Rectal smooth muscle tissue (tissue), 1 donor: ENCODE measurements around the gene CIT.

Experiments used
- H3K27ac ChIP-seq: one replicate; pipeline ENCODE4 v1.7.0; 2013; ENCODE audit warnings: low read depth, low read length, inconsistent platforms
- H3K27me3 ChIP-seq: one replicate; pipeline ENCODE4 v1.7.0; 2013; ENCODE audit warnings: low read length; ENCODE audit not compliant: control insufficient read depth, insufficient read depth
- H3K36me3 ChIP-seq: one replicate; pipeline ENCODE4 v1.7.0; 2013; ENCODE audit warnings: low read length; ENCODE audit not compliant: control insufficient read depth, insufficient read depth
- H3K4me1 ChIP-seq: one replicate; pipeline ENCODE4 v1.7.0; 2013; ENCODE audit warnings: low read length; ENCODE audit not compliant: control insufficient read depth, insufficient read depth
- H3K4me3 ChIP-seq: one replicate; pipeline ENCODE4 v1.7.0; 2013; ENCODE audit warnings: low read length
- H3K9ac ChIP-seq: one replicate; pipeline ENCODE4 v1.7.0; 2013; ENCODE audit warnings: low read length

CIT gene

DNA sequence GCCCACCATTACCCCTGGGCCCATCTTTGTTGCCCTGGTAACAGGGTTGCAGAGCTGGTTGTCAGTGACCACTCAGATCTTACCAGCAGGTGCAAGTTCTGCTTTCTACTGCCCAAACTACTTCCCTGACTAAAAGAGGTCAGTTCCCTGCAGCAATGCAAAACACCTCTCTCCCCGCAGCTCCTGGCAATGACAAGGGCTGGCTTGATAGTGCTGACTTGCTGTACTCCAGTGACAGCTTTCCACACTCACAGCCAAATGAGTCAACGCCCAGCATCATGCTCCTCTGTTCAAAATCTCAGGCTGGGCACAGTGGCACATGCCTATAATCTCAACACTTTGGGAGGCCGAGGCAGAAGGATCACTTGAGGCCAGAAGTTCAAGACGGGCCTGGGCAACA is 90.6 kb downstream of the CIT start:
- Histone ChIP-seq H3K4me1 (no peaks in the 10 kb centered on the region), H3K9ac (no peak overlapping the region), H3K36me3 (no peaks in the 10 kb centered on the region), H3K4me3 (no peak overlapping the region), H3K27me3 (no peaks in the 10 kb centered on the region), H3K27ac (no peak overlapping the region)

DNA sequence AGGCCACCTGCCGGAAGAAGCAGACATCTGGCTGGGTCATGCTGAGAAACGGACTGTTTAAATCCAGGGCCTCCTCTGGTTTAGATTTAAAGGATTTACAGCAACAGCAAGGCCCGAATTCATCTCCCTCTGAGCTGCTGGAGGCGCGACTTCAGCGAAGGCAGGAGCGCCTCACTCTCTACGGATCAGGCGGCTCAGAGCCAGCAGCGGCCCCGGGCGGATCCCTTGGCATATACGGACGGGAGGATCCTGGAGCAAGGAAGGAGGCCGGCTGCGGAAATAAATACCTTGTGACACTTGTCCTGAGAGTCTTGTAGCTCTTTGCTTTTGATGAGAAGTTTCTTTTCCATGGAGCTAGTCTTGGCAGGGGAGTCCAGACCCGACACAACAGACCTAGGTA is 92.4 kb downstream of the CIT start:
- Histone ChIP-seq H3K27me3 (no peaks in the 10 kb centered on the region), H3K4me1 (no peaks in the 10 kb centered on the region), H3K36me3 (no peaks in the 10 kb centered on the region), H3K9ac (no peak overlapping the region), H3K27ac (no peak overlapping the region), H3K4me3 (no peak overlapping the region)

DNA sequence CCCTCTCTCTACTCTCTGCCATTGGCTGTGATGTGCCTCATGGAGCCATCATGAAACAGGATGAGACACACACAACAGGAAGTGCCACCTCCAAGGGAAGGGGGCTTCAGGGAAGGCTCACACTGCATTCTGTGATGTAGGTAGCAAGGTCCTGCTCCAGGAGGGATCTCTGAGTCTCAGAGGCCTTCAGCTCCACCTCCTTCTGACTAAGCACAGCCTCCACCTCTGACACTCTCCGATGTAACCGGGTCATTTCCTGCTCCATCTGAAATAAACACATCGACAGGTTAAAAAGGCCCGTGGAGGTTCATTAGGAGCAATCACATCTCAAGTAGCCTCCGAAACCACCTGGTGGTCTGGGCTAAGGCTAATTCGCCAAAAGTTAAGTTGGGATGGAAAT is 93.3 kb downstream of the CIT start:
- Histone ChIP-seq H3K27me3 (no peaks in the 10 kb centered on the region), H3K36me3 (no peaks in the 10 kb centered on the region), H3K4me1 (no peaks in the 10 kb centered on the region), H3K27ac (no peak overlapping the region), H3K4me3 (no peak overlapping the region), H3K9ac (no peak overlapping the region)

DNA sequence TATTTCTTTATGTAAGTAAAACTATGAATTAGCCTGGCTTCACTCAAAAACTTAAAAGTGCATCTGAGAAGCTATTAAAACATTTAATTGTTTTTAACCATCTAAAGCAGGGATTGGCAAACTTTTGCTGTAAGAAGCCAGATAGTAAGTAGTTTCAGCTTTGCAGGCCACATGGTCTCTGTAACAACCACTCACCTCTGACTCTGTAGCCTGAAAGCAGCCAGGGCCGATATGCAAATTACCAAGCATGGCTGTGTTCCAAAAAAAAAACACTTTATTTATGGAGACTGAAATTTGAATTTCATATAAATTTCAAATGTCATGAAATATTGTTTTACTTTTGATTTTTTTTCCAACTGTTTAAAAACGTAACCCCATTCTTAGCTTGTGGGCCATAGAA is 95.3 kb downstream of the CIT start:
- Histone ChIP-seq H3K4me1 (no peaks in the 10 kb centered on the region), H3K4me3 (no peak overlapping the region), H3K27me3 (no peaks in the 10 kb centered on the region), H3K9ac (no peak overlapping the region), H3K27ac (no peak overlapping the region), H3K36me3 (no peaks in the 10 kb centered on the region)

DNA sequence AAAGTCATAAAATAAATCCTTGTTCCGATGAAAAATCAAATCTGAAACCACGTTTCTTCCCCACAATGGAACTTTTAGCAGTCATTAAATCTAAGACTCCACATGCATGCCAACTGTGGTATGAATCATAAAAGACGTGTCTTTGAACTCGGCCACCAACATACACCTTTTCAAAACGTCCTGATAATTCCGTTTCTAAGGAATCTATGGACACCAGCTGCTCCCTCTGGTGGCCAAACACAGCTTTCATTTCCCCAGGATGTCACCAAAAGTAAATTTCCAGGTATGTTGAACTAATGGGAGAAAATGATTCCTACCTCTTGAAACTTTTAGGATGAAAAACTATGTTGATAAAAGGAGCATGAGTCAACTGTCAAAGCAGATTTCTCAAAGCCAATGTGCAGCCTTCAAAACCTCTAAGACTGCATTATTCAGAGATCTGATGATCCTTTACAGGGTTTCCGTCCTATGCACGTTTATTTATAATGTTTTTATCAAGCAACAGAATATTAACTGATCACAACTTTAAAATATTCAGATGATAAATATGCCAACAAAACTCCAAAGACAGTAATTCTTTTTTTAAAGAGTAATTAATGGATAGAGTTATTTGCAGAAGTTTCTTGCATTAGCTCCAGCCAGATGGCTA is 96.2 kb downstream of the CIT start:
- no peak overlapping the region for H3K27ac ChIP-seq
- H3K4me1 ChIP-seq: no peaks in the 10 kb centered on the region
- H3K4me3 ChIP-seq: peak overlapping the region; percentile 19
- no peaks in the 10 kb centered on the region for H3K36me3 ChIP-seq
- H3K9ac ChIP-seq: no peak overlapping the region
- no peaks in the 10 kb centered on the region for H3K27me3 ChIP-seq

DNA sequence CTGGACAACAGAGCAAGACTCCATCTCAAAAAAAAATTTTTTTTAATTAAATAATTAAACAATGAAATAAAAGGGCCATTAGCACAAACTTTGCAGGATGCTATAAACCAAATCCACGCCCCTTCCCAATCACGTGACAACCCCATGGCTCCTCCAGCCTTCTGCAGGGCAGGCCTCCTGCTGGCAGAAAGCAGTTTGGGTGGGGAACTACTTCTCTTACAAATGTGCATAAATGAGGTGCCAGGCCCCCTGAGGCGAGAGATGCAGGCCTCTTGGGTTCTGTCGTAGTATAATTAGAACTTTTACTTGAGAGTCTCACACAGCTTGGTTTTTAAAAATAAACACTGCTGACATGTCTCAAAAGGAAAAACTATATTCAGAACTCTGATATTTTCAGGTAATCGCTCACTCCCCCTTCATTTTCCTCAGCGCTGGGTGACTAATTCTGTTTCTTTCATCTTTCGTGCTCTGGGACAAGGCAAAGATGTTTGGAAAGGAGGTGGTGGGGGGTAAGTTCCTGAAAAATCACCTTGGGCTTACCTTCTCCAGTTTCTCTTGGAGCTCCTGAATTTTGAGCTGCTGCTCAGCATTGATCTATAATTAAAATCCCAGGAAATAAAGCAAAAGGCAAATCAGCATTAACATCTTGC is 101.7 kb downstream of the CIT start:
- Histone ChIP-seq H3K27me3 (no peaks in the 10 kb centered on the region), H3K36me3 (no peaks in the 10 kb centered on the region), H3K4me1 (no peaks in the 10 kb centered on the region), H3K4me3 (no peak overlapping the region), H3K27ac (no peak overlapping the region), H3K9ac (no peak overlapping the region)

DNA sequence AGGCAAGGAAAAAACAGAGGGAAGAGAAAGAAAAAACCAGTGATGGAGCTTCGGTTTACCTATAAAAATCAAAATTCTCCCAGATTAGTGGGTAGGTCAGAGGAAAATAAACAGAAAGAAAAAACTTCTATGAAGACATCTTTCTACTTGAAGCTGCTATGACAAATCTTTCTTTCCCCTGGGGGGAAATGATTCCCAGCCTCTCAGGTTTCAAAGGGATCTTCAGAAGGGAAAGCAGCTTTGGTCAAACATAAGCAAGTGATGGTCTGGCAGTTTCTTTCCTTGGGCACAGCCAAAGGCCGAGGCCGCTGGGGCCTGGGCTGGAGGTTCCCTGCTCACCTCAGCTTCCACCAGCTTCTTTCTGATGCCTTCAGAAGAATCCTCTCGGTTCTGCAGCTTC is 104.7 kb downstream of the CIT start:
- Histone ChIP-seq H3K36me3 (no peaks in the 10 kb centered on the region), H3K4me1 (no peaks in the 10 kb centered on the region), H3K9ac (no peak overlapping the region), H3K27ac (no peak overlapping the region), H3K27me3 (no peaks in the 10 kb centered on the region), H3K4me3 (no peak overlapping the region)

DNA sequence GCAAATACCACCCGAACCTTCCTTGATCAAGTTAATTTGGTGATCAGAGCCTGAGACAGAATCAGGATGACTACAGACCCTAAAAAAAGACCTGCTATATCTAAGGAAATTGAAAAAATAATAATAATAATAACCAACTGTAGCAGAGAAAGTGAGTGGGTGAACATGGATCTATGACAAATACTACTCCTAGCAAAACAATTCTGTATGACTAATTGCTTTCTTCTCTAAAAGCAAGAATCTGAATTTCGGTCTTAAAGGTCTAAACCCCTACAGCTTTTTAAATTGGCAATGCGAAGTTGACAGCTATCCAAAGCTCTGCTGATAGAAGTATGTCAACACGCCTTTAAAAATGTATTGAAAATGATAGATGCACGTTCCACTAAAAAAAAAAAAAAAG is 107.0 kb downstream of the CIT start:
- Histone ChIP-seq H3K36me3 (no peaks in the 10 kb centered on the region), H3K4me3 (no peak overlapping the region), H3K27ac (no peak overlapping the region), H3K4me1 (no peaks in the 10 kb centered on the region), H3K9ac (no peak overlapping the region), H3K27me3 (no peaks in the 10 kb centered on the region)

DNA sequence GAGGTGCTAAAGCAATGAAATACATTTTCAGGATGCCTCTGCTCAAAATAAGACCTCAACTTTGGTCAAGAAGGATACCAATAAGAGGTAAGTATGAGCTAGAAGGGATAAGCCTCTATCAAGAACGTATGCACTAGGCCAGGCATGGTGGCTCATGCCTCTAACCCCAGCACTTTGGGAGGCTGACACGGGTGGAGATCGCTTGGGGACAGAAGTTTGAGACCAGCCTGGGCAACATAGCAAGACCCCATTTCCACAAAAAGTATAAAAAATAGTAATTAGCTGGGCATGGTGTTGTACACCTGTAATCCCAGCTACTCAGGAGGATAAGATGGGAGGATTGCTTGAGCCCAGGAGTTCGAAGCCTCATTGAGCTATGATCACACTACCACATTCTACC is 114.5 kb downstream of the CIT start:
- H3K27me3 ChIP-seq: no peaks in the 10 kb centered on the region
- no peak overlapping the region for H3K9ac ChIP-seq
- no peak overlapping the region for H3K27ac ChIP-seq
- no peaks in the 10 kb centered on the region for H3K36me3 ChIP-seq
- H3K4me1 ChIP-seq: no peaks in the 10 kb centered on the region
- H3K4me3 ChIP-seq: no peak overlapping the region

DNA sequence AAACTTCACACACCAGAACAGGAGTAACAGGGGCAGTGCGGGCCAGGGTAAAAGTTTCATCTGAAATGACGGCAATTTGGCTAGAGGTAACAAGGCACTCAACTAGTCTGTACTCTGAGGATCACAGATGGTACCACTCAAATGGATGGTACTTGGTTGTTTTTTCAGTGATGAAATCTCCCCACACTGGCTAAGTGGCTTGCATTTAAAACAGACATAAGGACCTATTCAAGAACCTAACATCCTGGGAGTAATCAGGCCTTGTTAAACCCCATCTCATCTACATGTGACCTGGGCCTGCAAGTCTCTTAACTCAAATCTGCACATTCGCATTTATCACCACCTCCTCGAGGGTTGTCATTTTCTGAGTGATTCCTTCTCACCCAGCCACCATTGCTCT is 118.4 kb downstream of the CIT start:
- H3K27ac ChIP-seq: no peak overlapping the region
- no peak overlapping the region for H3K9ac ChIP-seq
- H3K27me3 ChIP-seq: no peaks in the 10 kb centered on the region
- H3K36me3 ChIP-seq: no peaks in the 10 kb centered on the region
- H3K4me1 ChIP-seq: no peaks in the 10 kb centered on the region
- no peak overlapping the region for H3K4me3 ChIP-seq

DNA sequence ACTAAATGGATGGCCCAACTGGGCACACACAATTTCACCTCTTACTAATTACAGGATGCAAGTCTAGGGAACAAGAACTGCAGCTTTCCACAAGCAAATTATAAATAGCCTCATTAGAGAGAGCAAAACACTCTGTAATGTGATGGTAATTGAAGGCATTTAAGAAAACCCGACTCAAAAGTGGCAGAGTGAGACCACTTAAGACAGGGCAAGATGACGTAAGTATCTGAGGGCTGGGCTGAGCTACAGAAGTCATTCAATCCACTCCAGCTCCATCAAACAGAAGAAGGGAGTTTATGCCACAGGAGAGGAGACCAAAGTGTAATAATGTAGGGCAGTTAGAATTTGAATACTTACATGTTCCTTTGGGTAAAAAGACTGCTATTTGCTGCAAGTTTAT is 118.9 kb downstream of the CIT start:
- no peaks in the 10 kb centered on the region for H3K4me1 ChIP-seq
- no peak overlapping the region for H3K9ac ChIP-seq
- no peak overlapping the region for H3K27ac ChIP-seq
- H3K27me3 ChIP-seq: no peaks in the 10 kb centered on the region
- H3K4me3 ChIP-seq: no peak overlapping the region
- H3K36me3 ChIP-seq: no peaks in the 10 kb centered on the region

DNA sequence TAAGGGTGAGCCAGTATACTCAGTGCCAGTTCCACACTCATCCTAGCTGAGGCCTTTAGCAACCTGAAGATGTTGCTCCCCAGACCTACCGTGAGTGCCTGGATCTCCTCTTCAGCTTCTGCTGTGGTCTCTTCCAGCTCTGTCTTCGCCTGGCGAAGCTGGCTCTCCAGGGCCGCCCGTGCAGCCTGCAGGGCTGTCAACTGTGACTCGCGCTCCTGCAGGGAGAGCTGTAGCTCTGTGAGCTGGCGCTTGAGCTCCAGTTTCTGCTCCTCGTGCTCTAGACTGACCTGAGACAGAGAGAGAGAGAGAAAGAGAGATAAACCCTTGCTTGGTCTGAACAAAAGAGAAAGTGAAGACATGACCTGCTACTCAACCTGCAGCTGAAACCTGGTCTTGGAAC is 125.2 kb downstream of the CIT start:
- Histone ChIP-seq H3K36me3 (no peaks in the 10 kb centered on the region), H3K4me3 (no peak overlapping the region), H3K9ac (no peak overlapping the region), H3K4me1 (no peaks in the 10 kb centered on the region), H3K27me3 (no peaks in the 10 kb centered on the region), H3K27ac (no peak overlapping the region)

DNA sequence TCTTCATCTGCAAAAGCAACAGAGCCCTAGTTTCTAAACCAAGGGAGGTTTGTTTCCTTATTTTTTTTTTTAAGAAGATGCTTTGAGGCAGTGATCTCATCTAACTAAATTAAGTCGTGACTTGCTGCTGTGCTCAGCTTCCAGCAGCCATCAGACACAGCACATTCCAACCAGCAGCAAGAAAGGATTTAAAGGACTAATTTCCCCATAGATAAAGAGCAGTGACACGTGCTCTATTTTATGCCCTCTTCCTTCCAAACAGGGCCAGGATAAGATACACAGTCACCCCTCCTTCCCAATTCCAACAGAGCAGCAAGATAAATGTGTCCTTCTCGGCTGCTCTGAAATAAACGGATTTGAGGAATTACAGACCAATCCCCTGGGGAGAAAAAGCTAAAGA is 127.5 kb downstream of the CIT start:
- H3K4me3 ChIP-seq: no peak overlapping the region
- H3K36me3 ChIP-seq: no peaks in the 10 kb centered on the region
- H3K9ac ChIP-seq: no peak overlapping the region
- no peaks in the 10 kb centered on the region for H3K27me3 ChIP-seq
- H3K27ac ChIP-seq: no peak overlapping the region
- no peaks in the 10 kb centered on the region for H3K4me1 ChIP-seq
